A549 (cell line): ENCODE measurements around the gene CD101. TPM values are rescaled to one million over a fixed set of nuclear protein-coding genes. Genes with fewer than 3 reads are reported as not detected.

Source experiments
- ATAC-seq, 2 experiments: fragments of 200-7000 bp in 1 of 2; fragments of >200 bp in 1 of 2; cut with Nextera tagmentation in 1 of 2; cut with Tn5 transposase in 1 of 2; 3 replicates each; pipeline versions ENCODE4 v1.8.0 to v1.9.1; 2018 to 2020; ENCODE audit warnings: mild to moderate bottlenecking in 1 of 2, moderate library complexity in 1 of 2
- CTCF ChIA-PET: fragments of 300-600 bp; sonication (Branson Sonifier 250); formaldehyde crosslinking; extraction: SDS; loops from one replicate; lab custom pipeline; 2021; ENCODE audit warnings: antibody characterized with exemption, inconsistent platforms; lab: Yijun Ruan, JAX
- POLR2A ChIA-PET: fragments of 350-600 bp; formaldehyde crosslinking; extraction: SDS; loops from one replicate; lab custom pipeline; 2021; ENCODE audit warnings: antibody characterized with exemption, inconsistent platforms; lab: Yijun Ruan, JAX
- DNase-seq, 2 experiments: peaks; one replicate each; pipeline versions ENCODE4 v3.0.0 to v3.0.0-alpha.2; 2011 to 2016; ENCODE audit warnings: low read depth in 1 of 2, low spot score in 1 of 2
- FAIRE-seq: peaks from 2 replicates; lab custom pipeline; 2011; peaks lifted over from hg19 to GRCh38; lab: Jason Lieb, UNC
- H3K27ac ChIP-seq, 2 experiments: fragments of >200 bp; sonication (Bioruptor Twin); formaldehyde crosslinking; 3 replicates each; pipeline ENCODE4 v1.5.1; 2016 to 2017
- H3K4me1 ChIP-seq: fragments of >200 bp; sonication (Bioruptor Twin); formaldehyde crosslinking; 3 replicates; pipeline ENCODE4 v1.6.1; 2016
- H3K4me2 ChIP-seq: fragments of >200 bp; sonication (Bioruptor Twin); formaldehyde crosslinking; 3 replicates; pipeline ENCODE4 v1.6.1; 2016
- H3K4me3 ChIP-seq: fragments of >200 bp; sonication (Bioruptor Twin); formaldehyde crosslinking; 3 replicates; pipeline ENCODE4 v1.5.1; 2016
- H3K9me3 ChIP-seq: fragments of >200 bp; sonication (Bioruptor Twin); formaldehyde crosslinking; 3 replicates; pipeline ENCODE4 v1.6.1; 2016
- CBX8 ChIP-seq: fragments of 200-600 bp; sonication (generic); IDR thresholded peaks from 2 replicates; pipeline ENCODE4 v1.6.1; 2016
- CHD2 ChIP-seq: fragments of 150-350 bp; IDR thresholded peaks from 2 replicates; pipeline ENCODE4 v1.6.1; 2014; ENCODE audit warnings: low read length; ENCODE audit not compliant: partially characterized antibody
- CHD4 ChIP-seq: fragments of 200-600 bp; sonication (generic); IDR thresholded peaks from 2 replicates; pipeline ENCODE4 v1.6.1; 2016; ENCODE audit warnings: antibody characterized with exemption, mild to moderate bottlenecking, borderline replicate concordance
- EHMT2 ChIP-seq: fragments of 200-600 bp; sonication (generic); IDR thresholded peaks from 2 replicates; pipeline ENCODE4 v1.6.1; 2016; ENCODE audit warnings: antibody characterized with exemption, low read depth, mild to moderate bottlenecking, moderate library complexity
- FOSL2 ChIP-seq, 2 experiments: fragments of 450-650 bp in 1 of 2; fragments of >200 bp in 1 of 2; sonication (Bioruptor Twin) in 1 of 2; formaldehyde crosslinking; IDR thresholded peaks; 2 replicates each; pipeline versions ENCODE4 v1.5.0 to v1.6.1; 2016 to 2020; ENCODE audit warnings: mild to moderate bottlenecking in 1 of 2, moderate library complexity in 1 of 2
- FOXS1 ChIP-seq: fragments of 250-450 bp; sonication (Bioruptor Pico); IDR thresholded peaks from 2 replicates; pipeline ENCODE4 v1.5.0; 2020; ENCODE audit warnings: mild to moderate bottlenecking, moderate library complexity
- HOXA7 ChIP-seq: fragments of 250-450 bp; sonication (Bioruptor Pico); IDR thresholded peaks from 2 replicates; pipeline ENCODE4 v1.5.0; 2020; ENCODE audit warnings: mild to moderate bottlenecking, moderate library complexity
- HOXB13 ChIP-seq: fragments of 250-450 bp; sonication (Bioruptor Pico); IDR thresholded peaks from 2 replicates; pipeline ENCODE4 v1.5.0; 2020; ENCODE audit warnings: low read depth, mild to moderate bottlenecking, moderate library complexity
- NPAS2 ChIP-seq: fragments of 250-450 bp; sonication (Bioruptor Pico); IDR thresholded peaks from 2 replicates; pipeline ENCODE4 v1.8.0; 2022; ENCODE audit warnings: mild to moderate bottlenecking, moderate library complexity, borderline replicate concordance
- NR3C1 ChIP-seq: fragments of >200 bp; sonication (Bioruptor Twin); formaldehyde crosslinking; IDR thresholded peaks from 3 replicates; pipeline ENCODE4 v1.6.1; 2017
- POLR2A ChIP-seq: IDR thresholded peaks from 2 replicates; pipeline ENCODE4 v1.6.1; 2012; ENCODE audit warnings: mild to moderate bottlenecking, low read length
- POLR2AphosphoS2 ChIP-seq: conservative IDR thresholded peaks from 2 replicates; pipeline ENCODE4 v1.6.1; 2012; ENCODE audit warnings: low read length, improper control_type of control experiment, inconsistent platforms
- RAD21 ChIP-seq, 2 experiments: fragments of >200 bp in 1 of 2; sonication (Bioruptor Twin) in 1 of 2; formaldehyde crosslinking in 1 of 2; IDR thresholded peaks in 1 of 2; conservative IDR thresholded peaks in 1 of 2; 2 replicates in 1 of 2; 3 replicates in 1 of 2; pipeline ENCODE4 v1.6.1; 2012 to 2018; ENCODE audit warnings: inconsistent platforms in 1 of 2
- SREBF2 ChIP-seq: fragments of 450-650 bp; IDR thresholded peaks from 2 replicates; pipeline ENCODE4 v1.6.1; 2014; ENCODE audit warnings: mild to moderate bottlenecking, moderate library complexity
- TFCP2L1 ChIP-seq: fragments of 250-450 bp; sonication (Bioruptor Pico); IDR thresholded peaks from 2 replicates; pipeline ENCODE4 v1.5.0; 2021; ENCODE audit warnings: mild to moderate bottlenecking
- ZC3H11A ChIP-seq: fragments of 450-650 bp; IDR thresholded peaks from 2 replicates; pipeline ENCODE4 v1.6.1; 2014; ENCODE audit warnings: antibody characterized with exemption, mild to moderate bottlenecking
- WGBS: methylation state at CpG from one replicate; pipeline ENCODE4 v1.1.6; 2017; ENCODE audit errors: missing lambda C conversion rate; 5-methylcytosine and 5-hydroxymethylcytosine counted together
- polyA plus RNA-seq, 4 experiments: library from polyadenylated mRNA; depleted of rRNA in 3 of 4; stranded (reverse); fragments of >200 nt; fragmentation: RNase III in 1 of 4; extraction: RNeasy Plus Mini Kit Qiagen cat#74134 plus additional on column Dnase treatment in 1 of 4; gene quantifications; 2 replicates in 3 of 4; 3 replicates in 1 of 4; pipeline ENCODE4 v1.2.3, GENCODE V29; 2011 to 2017
- TF ChIP-seq, protein P1 (sequence below): IDR thresholded peaks from 2 replicates; pipeline ENCODE4 v1.6.1; 2012
- TF ChIP-seq, protein P2 (sequence below): fragments of >200 bp; sonication (Bioruptor Twin); formaldehyde crosslinking; IDR thresholded peaks from 3 replicates; pipeline ENCODE4 v1.6.1; 2016
- TF ChIP-seq, protein P3 (sequence below): fragments of >200 bp; sonication (Bioruptor Twin); formaldehyde crosslinking; IDR thresholded peaks from 3 replicates; pipeline ENCODE4 v1.5.1; 2016
- TF ChIP-seq, protein P4 (sequence below): fragments of >200 bp; sonication (Bioruptor Twin); formaldehyde crosslinking; IDR thresholded peaks from 2 replicates; pipeline ENCODE4 v1.6.1; 2016
- TF ChIP-seq, protein P5 (sequence below): fragments of 450-650 bp; IDR thresholded peaks from 2 replicates; pipeline ENCODE4 v1.6.1; 2014; ENCODE audit warnings: antibody characterized with exemption

The CD101 gene
- polyA plus RNA-seq, 2 of the 4 experiments (the other 2 are of a cell fraction), result 0.21 to 0.52 TPM

DNA sequence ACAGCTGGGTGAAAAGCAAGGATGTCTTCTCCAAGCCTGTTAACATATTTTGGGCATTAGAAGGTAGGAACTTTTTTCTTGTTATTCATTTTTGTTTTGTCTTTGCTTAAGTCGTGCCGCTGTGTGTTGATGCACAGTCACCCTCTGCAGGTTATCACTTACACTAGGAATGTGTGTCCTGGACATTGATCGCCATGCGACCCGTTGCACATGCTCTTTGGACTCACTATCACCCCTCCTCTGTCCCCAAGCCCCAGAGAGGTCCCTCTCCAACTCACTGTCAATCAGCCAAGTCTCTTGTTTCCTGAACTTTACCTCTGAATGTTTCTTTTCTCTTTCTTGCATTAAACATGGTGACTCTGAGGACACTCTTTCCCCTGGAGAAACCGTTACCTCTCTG lies 40.0 kb upstream of the CD101 start:
- 93% methylated on average over 6 of the region's 6 CpGs for WGBS
- Histone ChIP-seq H3K4me3 (no peak overlapping the region), H3K4me2 (no peak overlapping the region), H3K4me1 (no peaks in the 10 kb centered on the region), H3K9me3 (no peaks in the 10 kb centered on the region), H3K27ac (no peak overlapping the region)
- no peak for ATAC-seq
- no peak for FAIRE-seq
- CTCF ChIA-PET, result no interaction called here
- no peak for DNase-seq
- TF ChIP-seq EHMT2 (no peak), POLR2AphosphoS2 (no peak), NR3C1 (no peak), FOSL2 (IDR thresholded peaks at IDR 0.05) (no peak), FOSL2 (CRISPR knock-in tag; IDR thresholded peaks at IDR 0.05) (no peak), TFCP2L1 (CRISPR knock-in tag) (no peak), NPAS2 (CRISPR knock-in tag) (no peak), CBX8 (no peak), SREBF2 (no peak), ZC3H11A (no peak), POLR2A (no peak), CHD2 (no peak)
- TF ChIP-seq, protein P1, sequence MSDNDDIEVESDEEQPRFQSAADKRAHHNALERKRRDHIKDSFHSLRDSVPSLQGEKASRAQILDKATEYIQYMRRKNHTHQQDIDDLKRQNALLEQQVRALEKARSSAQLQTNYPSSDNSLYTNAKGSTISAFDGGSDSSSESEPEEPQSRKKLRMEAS, result no peak
- TF ChIP-seq, protein P2, sequence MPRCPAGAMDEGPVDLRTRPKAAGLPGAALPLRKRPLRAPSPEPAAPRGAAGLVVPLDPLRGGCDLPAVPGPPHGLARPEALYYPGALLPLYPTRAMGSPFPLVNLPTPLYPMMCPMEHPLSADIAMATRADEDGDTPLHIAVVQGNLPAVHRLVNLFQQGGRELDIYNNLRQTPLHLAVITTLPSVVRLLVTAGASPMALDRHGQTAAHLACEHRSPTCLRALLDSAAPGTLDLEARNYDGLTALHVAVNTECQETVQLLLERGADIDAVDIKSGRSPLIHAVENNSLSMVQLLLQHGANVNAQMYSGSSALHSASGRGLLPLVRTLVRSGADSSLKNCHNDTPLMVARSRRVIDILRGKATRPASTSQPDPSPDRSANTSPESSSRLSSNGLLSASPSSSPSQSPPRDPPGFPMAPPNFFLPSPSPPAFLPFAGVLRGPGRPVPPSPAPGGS, result no peak
- TF ChIP-seq, protein P3, sequence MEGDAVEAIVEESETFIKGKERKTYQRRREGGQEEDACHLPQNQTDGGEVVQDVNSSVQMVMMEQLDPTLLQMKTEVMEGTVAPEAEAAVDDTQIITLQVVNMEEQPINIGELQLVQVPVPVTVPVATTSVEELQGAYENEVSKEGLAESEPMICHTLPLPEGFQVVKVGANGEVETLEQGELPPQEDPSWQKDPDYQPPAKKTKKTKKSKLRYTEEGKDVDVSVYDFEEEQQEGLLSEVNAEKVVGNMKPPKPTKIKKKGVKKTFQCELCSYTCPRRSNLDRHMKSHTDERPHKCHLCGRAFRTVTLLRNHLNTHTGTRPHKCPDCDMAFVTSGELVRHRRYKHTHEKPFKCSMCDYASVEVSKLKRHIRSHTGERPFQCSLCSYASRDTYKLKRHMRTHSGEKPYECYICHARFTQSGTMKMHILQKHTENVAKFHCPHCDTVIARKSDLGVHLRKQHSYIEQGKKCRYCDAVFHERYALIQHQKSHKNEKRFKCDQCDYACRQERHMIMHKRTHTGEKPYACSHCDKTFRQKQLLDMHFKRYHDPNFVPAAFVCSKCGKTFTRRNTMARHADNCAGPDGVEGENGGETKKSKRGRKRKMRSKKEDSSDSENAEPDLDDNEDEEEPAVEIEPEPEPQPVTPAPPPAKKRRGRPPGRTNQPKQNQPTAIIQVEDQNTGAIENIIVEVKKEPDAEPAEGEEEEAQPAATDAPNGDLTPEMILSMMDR, result no peak
- TF ChIP-seq, protein P4, sequence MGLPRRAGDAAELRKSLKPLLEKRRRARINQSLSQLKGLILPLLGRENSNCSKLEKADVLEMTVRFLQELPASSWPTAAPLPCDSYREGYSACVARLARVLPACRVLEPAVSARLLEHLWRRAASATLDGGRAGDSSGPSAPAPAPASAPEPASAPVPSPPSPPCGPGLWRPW, result no peak
- TF ChIP-seq, protein P5, sequence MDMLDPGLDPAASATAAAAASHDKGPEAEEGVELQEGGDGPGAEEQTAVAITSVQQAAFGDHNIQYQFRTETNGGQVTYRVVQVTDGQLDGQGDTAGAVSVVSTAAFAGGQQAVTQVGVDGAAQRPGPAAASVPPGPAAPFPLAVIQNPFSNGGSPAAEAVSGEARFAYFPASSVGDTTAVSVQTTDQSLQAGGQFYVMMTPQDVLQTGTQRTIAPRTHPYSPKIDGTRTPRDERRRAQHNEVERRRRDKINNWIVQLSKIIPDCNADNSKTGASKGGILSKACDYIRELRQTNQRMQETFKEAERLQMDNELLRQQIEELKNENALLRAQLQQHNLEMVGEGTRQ, result no peak
- POLR2A ChIA-PET, result no interaction called here

DNA sequence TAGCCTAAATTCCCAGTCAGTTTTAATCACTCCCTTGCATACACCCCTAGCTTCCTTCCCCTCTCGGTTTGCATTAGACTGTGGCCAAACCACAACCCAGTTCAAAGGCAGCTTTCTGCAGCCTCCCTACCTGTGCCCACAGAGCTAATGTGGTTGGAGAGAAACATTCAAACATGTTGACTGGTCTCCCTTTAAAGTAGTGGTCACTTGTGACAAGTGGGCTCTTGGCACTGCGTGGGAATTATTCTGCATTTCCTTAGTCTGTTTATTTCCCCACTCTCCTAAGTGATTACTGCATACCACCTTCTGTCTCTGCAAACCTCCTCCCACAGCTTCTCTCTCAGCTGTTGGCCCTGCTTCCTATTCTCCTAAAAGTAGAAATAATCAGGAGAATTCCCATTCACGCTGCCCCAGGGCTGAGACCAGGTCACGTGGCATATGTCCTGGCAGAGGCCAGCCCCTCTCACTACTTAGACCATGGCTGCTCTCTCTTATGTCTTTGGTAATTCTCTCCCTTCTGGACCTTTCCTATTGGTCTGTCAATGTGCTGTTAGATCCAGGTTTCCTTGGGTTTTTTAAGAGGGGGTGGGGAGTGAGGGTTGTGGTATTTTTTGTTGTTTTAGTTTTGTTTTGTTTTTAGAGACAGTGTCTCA lies 38.4 kb upstream of the CD101 start:
- ChIA-PET CTCF (interaction anchor here (0.8 kb wide), 1 partner anchor 319 kb away, joined by 3 read pairs; no protein-coding TSS in a partner anchor), POLR2A (no interaction called here)
- Histone ChIP-seq H3K27ac (no peak overlapping the region), H3K4me3 (no peak overlapping the region)
- no peak for DNase-seq
- WGBS, result 98% methylated on average over 4 of the region's 4 CpGs
- no peak for TF ChIP-seq CHD2
- TF ChIP-seq CHD4, result no peak
- TF ChIP-seq FOXS1 (CRISPR knock-in tag), result no peak
- TF ChIP-seq FOSL2 (IDR thresholded peaks at IDR 0.05), result no peak
- no peak for TF ChIP-seq FOSL2 (CRISPR knock-in tag; IDR thresholded peaks at IDR 0.05)
- TF ChIP-seq, protein P4, result no peak
- no peak for TF ChIP-seq HOXA7
- TF ChIP-seq RAD21 (conservative IDR thresholded peaks at IDR 0.05 in 1 of 2, IDR thresholded peaks at IDR 0.05 in 1 of 2), result no peak
- TF ChIP-seq HOXB13 (CRISPR knock-in tag), result no peak
- TF ChIP-seq, all 56 proteins: peak for 0
- ATAC-seq (no peak), FAIRE-seq (no peak)
- no peaks in the 10 kb centered on the region for H3K4me1 ChIP-seq
- H3K4me2 ChIP-seq, result no peak overlapping the region
- H3K9me3 ChIP-seq, result no peaks in the 10 kb centered on the region
